ENCODE data around the gene DNLZ. TPM values are rescaled to one million over a fixed set of nuclear protein-coding genes. Genes with fewer than 3 reads are reported as not detected.

The DNLZ gene
- total RNA-seq, 3 donors from 2014 or later = 35.4 to 57.4 (median 40.0) TPM

DNA sequence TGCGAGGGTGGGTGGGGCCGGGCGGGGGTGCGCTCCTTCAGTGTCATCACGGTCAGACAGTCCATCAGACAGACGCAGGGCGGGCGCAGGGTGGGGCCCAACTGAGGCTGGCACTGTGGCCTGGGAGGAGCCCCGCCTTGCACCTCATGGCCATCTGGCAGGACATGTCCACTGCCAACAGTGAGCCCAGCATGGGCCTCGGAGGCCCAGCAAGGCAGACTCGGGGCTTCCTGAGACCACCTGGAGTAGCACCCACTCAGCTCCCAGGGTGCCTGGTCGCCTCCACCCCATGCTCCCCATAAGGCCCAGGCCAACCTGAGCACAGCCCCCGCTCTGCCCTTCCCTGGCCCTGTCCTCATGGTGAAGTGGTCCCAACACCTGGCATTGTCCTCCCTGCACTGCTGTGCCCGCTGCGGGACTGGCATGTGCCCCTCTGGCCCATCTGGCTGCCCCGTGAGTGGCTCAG, 44.7 kb downstream of the DNLZ start:
- Histone ChIP-seq H3K27me3 (no peaks in the 10 kb centered on the region), H3K27ac (no peak overlapping the region), H3K4me3 (no peak overlapping the region), H3K36me3 (no peaks in the 10 kb centered on the region), H3K9me3 (peaks cover 7% of the 10 kb centered on the region in 2 donors), H3K4me1 (no peaks in the 10 kb centered on the region)
- DNase-seq (ENCODE audit: low spot score in 2 of 2) = no peak
- TF ChIP-seq POLR2A (IDR thresholded peaks at IDR 0.05) (no peak), POLR2AphosphoS5 (IDR thresholded peaks at IDR 0.05) (no peak)
- TF ChIP-seq, protein P1, sequence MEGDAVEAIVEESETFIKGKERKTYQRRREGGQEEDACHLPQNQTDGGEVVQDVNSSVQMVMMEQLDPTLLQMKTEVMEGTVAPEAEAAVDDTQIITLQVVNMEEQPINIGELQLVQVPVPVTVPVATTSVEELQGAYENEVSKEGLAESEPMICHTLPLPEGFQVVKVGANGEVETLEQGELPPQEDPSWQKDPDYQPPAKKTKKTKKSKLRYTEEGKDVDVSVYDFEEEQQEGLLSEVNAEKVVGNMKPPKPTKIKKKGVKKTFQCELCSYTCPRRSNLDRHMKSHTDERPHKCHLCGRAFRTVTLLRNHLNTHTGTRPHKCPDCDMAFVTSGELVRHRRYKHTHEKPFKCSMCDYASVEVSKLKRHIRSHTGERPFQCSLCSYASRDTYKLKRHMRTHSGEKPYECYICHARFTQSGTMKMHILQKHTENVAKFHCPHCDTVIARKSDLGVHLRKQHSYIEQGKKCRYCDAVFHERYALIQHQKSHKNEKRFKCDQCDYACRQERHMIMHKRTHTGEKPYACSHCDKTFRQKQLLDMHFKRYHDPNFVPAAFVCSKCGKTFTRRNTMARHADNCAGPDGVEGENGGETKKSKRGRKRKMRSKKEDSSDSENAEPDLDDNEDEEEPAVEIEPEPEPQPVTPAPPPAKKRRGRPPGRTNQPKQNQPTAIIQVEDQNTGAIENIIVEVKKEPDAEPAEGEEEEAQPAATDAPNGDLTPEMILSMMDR (IDR thresholded peaks at IDR 0.05) = no peak
- intact Hi-C loops (cut with DNase I; ENCODE audit: low total_unique reads) = no loop called here

DNA sequence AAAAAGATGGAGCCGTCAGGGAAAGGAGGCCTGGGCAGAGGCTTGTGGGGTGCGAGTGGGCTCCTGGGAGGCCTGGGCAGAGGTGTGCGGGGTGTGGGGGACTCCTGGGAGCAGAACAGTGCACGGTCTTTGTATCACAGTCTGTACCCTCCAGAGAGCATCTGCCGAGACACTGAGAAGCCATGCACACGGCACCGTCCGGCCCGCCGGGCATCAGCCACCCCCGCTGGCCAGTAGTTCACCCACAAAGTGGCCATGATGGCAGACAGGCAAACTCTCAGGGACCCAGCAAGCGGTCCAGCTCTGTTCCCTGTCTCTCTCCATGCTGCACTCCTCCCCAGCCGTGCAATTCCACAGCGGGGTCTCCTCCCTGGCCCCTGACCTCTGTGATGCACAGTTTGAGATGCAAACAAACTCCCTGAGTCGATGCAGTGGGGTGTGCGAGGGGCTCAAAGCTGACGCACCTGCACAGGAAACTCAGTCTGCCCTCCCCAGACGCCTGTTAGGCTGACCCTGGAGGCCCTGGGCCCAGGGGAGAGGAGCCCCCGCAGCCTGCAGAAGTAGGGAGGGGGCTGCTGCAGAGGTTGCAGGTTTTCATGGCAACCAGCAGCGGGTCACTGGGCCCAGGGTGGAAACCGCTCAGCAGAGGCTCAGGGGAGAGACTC, 45.3 kb downstream of the DNLZ start:
- intact Hi-C loops (cut with DNase I; ENCODE audit: low total_unique reads) = no loop called here
- Histone ChIP-seq H3K4me3 (no peak overlapping the region), H3K9me3 (peaks cover 7% of the 10 kb centered on the region in 2 donors), H3K36me3 (no peaks in the 10 kb centered on the region), H3K27ac (no peak overlapping the region), H3K4me1 (no peaks in the 10 kb centered on the region), H3K27me3 (no peaks in the 10 kb centered on the region)
- no peak for DNase-seq (ENCODE audit: low spot score in 2 of 2)
- TF ChIP-seq POLR2AphosphoS5 (IDR thresholded peaks at IDR 0.05) (no peak), POLR2A (IDR thresholded peaks at IDR 0.05) (no peak)
- TF ChIP-seq, protein P1 (IDR thresholded peaks at IDR 0.05) = no peak

DNA sequence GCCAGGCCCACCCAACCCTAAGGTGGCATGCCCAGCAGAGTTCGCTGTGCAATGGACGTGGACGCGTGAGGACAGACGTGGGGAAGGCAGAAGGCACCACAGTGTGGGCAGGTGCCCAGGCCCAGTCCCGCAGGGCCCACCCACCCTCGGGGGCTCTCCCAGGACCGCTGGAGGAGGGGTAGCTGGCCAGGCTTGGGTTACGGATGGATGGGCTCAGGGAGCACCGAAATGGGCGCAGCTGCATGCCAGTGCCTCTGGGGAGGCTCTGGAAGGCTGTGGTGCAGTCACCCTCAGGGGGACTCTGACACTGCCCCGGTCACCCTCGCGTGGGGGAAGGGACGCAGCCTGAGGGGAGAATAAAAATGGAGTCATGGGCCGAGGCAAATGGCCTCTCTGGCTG, 45.8 kb downstream of the DNLZ start:
- peaks cover 7% of the 10 kb centered on the region in 2 donors for H3K9me3 ChIP-seq

DNA sequence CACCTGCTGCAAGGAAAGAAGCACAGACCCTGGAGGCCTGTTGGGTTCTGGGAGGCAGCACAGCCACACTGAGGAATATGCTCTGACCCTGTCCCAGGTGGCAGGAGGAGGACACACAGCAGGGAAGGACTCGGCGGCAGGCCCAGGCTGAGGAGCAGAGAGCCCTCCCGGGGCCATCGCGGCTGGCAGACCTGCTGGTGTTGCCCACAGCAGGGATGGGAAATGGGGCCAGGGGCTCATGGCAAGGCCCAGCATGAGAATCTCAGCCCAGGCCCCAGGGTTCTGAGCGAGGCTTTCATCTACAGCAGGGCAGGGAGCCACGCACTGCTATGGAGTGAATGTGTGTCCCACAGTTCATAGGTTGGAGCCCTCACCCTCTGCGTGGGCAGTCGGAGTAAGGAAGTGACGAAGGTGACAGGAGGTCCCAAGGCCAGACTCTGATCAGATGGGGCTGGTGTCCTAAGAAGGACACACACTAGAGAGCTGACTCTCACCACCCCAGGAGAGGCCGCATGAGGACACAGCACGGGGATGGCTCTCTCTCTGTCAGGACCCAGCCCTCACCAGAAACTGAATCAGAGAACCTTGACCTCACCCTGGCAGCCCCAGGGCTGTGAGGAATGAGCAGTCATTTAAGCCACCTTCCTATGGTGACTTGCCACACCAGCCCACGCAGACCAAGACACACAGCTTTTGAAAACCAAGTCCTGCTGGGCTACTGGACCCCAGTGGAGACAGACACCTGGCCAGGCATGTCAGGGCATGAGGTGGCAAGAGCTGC, 46.5 kb downstream of the DNLZ start:
- H3K27ac ChIP-seq = no peak overlapping the region
- intact Hi-C loops (cut with DNase I; ENCODE audit: low total_unique reads) = no loop called here
- TF ChIP-seq, protein P1 (IDR thresholded peaks at IDR 0.05) = no peak
- TF ChIP-seq POLR2A (IDR thresholded peaks at IDR 0.05) (no peak), POLR2AphosphoS5 (IDR thresholded peaks at IDR 0.05) (no peak)
- no peaks in the 10 kb centered on the region for H3K36me3 ChIP-seq
- DNase-seq (ENCODE audit: low spot score in 2 of 2) = no peak
- no peaks in the 10 kb centered on the region for H3K27me3 ChIP-seq
- no peaks in the 10 kb centered on the region for H3K4me1 ChIP-seq
- peaks cover 7% of the 10 kb centered on the region in 2 donors for H3K9me3 ChIP-seq
- no peak overlapping the region for H3K4me3 ChIP-seq

More for the DNA sequence above, 45.8 kb downstream of the DNLZ start:
- no peak for DNase-seq (ENCODE audit: low spot score in 2 of 2)
- intact Hi-C loops (cut with DNase I; ENCODE audit: low total_unique reads) = no loop called here
- Histone ChIP-seq H3K27me3 (no peaks in the 10 kb centered on the region), H3K4me3 (no peak overlapping the region), H3K36me3 (no peaks in the 10 kb centered on the region), H3K27ac (no peak overlapping the region), H3K4me1 (no peaks in the 10 kb centered on the region)
- TF ChIP-seq, protein P1 (IDR thresholded peaks at IDR 0.05) = no peak
- TF ChIP-seq POLR2A (IDR thresholded peaks at IDR 0.05) (no peak), POLR2AphosphoS5 (IDR thresholded peaks at IDR 0.05) (no peak)

DNA sequence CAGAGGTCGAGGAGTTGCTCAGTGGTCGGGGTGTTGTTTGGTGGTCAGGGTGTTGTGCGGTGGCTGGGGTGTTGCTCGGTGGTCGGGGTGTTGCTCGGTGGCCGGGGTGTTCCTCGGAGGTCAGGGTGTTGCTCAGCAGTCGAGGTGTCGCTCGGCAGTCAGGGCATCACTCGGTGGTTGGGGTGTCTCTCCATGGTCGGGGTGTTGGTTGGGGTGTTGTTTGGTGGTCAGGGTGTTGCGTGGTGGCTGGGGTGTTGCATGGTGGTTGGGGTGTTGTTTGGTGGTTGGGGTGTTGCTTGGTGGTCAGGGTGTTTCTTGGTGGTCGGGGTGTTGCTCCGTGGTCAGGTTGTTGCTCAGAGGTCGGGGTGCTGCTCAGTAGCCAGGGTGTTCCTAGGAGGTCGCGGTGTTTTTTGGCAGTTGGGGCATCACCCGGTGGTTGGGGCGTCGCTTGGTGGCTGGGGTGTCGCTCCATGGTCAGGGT, 47.2 kb downstream of the DNLZ start:
- Histone ChIP-seq H3K9me3 (peaks cover 7% of the 10 kb centered on the region in 2 donors), H3K36me3 (no peaks in the 10 kb centered on the region), H3K27me3 (peaks cover 1 to 3% of the 10 kb centered on the region in 2 donors), H3K27ac (no peak overlapping the region), H3K4me1 (no peaks in the 10 kb centered on the region), H3K4me3 (no peak overlapping the region)
- DNase-seq (ENCODE audit: low spot score in 2 of 2) = no peak
- intact Hi-C loops (cut with DNase I; ENCODE audit: low total_unique reads) = no loop called here
- no peak for TF ChIP-seq POLR2AphosphoS5 (IDR thresholded peaks at IDR 0.05)
